ENCODE measurements around the gene FSTL5. TPM values are rescaled to one million over a fixed set of nuclear protein-coding genes. Genes with fewer than 3 reads are reported as not detected.

FSTL5 gene
- total RNA-seq, 2 experiments from 2014 or later: not detected

GRCh38 chr4:161350946-161351345 is 812.9 kb downstream of the FSTL5 start:
- H3K4me2 ChIP-seq (ENCODE audit: low read length): no peak overlapping the region
- H3K9me3 ChIP-seq (ENCODE audit: low read length): no peaks in the 10 kb centered on the region
- DNase-seq (ENCODE audit: low spot score): no peak
- H4K20me1 ChIP-seq (ENCODE audit: insufficient read depth, low read length): no peaks in the 10 kb centered on the region
- no peaks in the 10 kb centered on the region for H3K9me2 ChIP-seq (ENCODE audit: insufficient read depth, low read length)
- no peak overlapping the region for H3K27ac ChIP-seq (ENCODE audit: low read depth, low read length, poor library complexity, severe bottlenecking)
- POLR2A ChIA-PET: interaction anchor here (0.7 kb wide), 1 partner anchor 37 kb away, joined by 4 read pairs; no protein-coding TSS in a partner anchor
- no peaks in the 10 kb centered on the region for H3K36me3 ChIP-seq (ENCODE audit: insufficient read depth, low read length)
- CTCF ChIA-PET (ENCODE audit: unreplicated experiment): no interaction called here
- intact Hi-C loops (cut with micrococcal nuclease; ENCODE audit: unreplicated experiment): no loop called here
- H3K4me3 ChIP-seq (ENCODE audit: low read depth, low read length, poor library complexity, severe bottlenecking): no peak overlapping the region
- BruUV-seq (replicated peaks): no TSS peak
- no peaks in the 10 kb centered on the region for H3K4me1 ChIP-seq (ENCODE audit: insufficient read depth, low read length, poor library complexity, severe bottlenecking)
- no peaks in the 10 kb centered on the region for H3K79me2 ChIP-seq (ENCODE audit: insufficient read depth, low read depth, low read length)
- H2AFZ ChIP-seq (ENCODE audit: low read length): no peak overlapping the region
- TF ChIP-seq EZH2phosphoT487 (IDR thresholded peaks at IDR 0.05; ENCODE audit: borderline replicate concordance, low read depth, low read length): no peak
- no peak for TF ChIP-seq CTCF (conservative IDR thresholded peaks at IDR 0.05; ENCODE audit: low read length)

- no peaks in the 10 kb centered on the region for H3K36me3 ChIP-seq (ENCODE audit: insufficient read depth, low read length)
- CTCF ChIA-PET (ENCODE audit: unreplicated experiment): no interaction called here
- intact Hi-C loops (cut with micrococcal nuclease; ENCODE audit: unreplicated experiment): no loop called here
- H3K4me1 ChIP-seq (ENCODE audit: insufficient read depth, low read length, poor library complexity, severe bottlenecking): no peaks in the 10 kb centered on the region
- no peaks in the 10 kb centered on the region for H3K79me2 ChIP-seq (ENCODE audit: insufficient read depth, low read depth, low read length)
- DNase-seq (ENCODE audit: low spot score): no peak
- H3K9me2 ChIP-seq (ENCODE audit: insufficient read depth, low read length): no peaks in the 10 kb centered on the region
- no peaks in the 10 kb centered on the region for H3K9me3 ChIP-seq (ENCODE audit: low read length)
- H3K27ac ChIP-seq (ENCODE audit: low read depth, low read length, poor library complexity, severe bottlenecking): no peak overlapping the region
- POLR2A ChIA-PET: interaction anchor here (0.6 to 0.8 kb wide), 3 partner anchors 21 to 576 kb away, joined by 3 to 6 read pairs (median 3); no protein-coding TSS in a partner anchor
- no peak overlapping the region for H2AFZ ChIP-seq (ENCODE audit: low read length)
- H3K4me2 ChIP-seq (ENCODE audit: low read length): no peak overlapping the region
- BruUV-seq (replicated peaks): no TSS peak
- TF ChIP-seq CTCF (conservative IDR thresholded peaks at IDR 0.05; ENCODE audit: low read length): no peak
- H3K4me3 ChIP-seq (ENCODE audit: low read depth, low read length, poor library complexity, severe bottlenecking): no peak overlapping the region
- no peaks in the 10 kb centered on the region for H4K20me1 ChIP-seq (ENCODE audit: insufficient read depth, low read length)
These were observed 818.1 kb downstream of the FSTL5 start for GRCh38 chr4:161345741-161346140.

- Histone ChIP-seq H3K4me3 (ENCODE audit: low read depth, low read length, poor library complexity, severe bottlenecking) (no peak overlapping the region), H3K9me2 (ENCODE audit: insufficient read depth, low read length) (no peaks in the 10 kb centered on the region), H3K9me3 (ENCODE audit: low read length) (no peaks in the 10 kb centered on the region), H3K79me2 (ENCODE audit: insufficient read depth, low read depth, low read length) (no peaks in the 10 kb centered on the region), H2AFZ (ENCODE audit: low read length) (no peak overlapping the region), H3K27ac (ENCODE audit: low read depth, low read length, poor library complexity, severe bottlenecking) (no peak overlapping the region), H3K36me3 (ENCODE audit: insufficient read depth, low read length) (no peaks in the 10 kb centered on the region), H3K4me2 (ENCODE audit: low read length) (no peak overlapping the region), H4K20me1 (ENCODE audit: insufficient read depth, low read length) (no peaks in the 10 kb centered on the region), H3K4me1 (ENCODE audit: insufficient read depth, low read length, poor library complexity, severe bottlenecking) (no peaks in the 10 kb centered on the region)
- no TSS peak for BruUV-seq (replicated peaks)
- ChIA-PET POLR2A (no interaction called here), CTCF (ENCODE audit: unreplicated experiment) (no interaction called here)
- intact Hi-C loops (cut with micrococcal nuclease; ENCODE audit: unreplicated experiment): no loop called here
- no peak for DNase-seq (ENCODE audit: low spot score)
- TF ChIP-seq EZH2phosphoT487 (IDR thresholded peaks at IDR 0.05; ENCODE audit: borderline replicate concordance, low read depth, low read length): no peak
- TF ChIP-seq CTCF (conservative IDR thresholded peaks at IDR 0.05; ENCODE audit: low read length): no peak
These were observed 820.2 kb downstream of the FSTL5 start for GRCh38 chr4:161343569-161343950.

Measured in OCI-LY7 (cell line).